ENCODE results near the gene HOXD10.
A peak's percentile ranks its signal among the peaks of the same experiment; 100 is the strongest.

Gene HOXD10

GRCh38 chr2:176092270-176093144 is 24.1 kb upstream of the HOXD10 start, which contains the start of gene HOXD13:
Gene HOXD13 (plus strand): TSS chr2:176092721. CDS start chr2:176092891, 170 bp downstream.
- Histone ChIP-seq H3K4me3 (peak within 1 kb of the TSS; percentile 65), H3K27ac (no peak within 1 kb of the TSS)
- TF ChIP-seq CTCF (IDR thresholded peaks at IDR 0.05): no peak
- DNase-seq (ENCODE audit: low spot score): no peak

- no peak overlapping the region for H3K27ac ChIP-seq
- peak overlapping the region; percentile 65 for H3K4me3 ChIP-seq
- TF ChIP-seq CTCF (IDR thresholded peaks at IDR 0.05): no peak
- DNase-seq (ENCODE audit: low spot score): no peak
These were observed 23.3 kb upstream of the HOXD10 start for GRCh38 chr2:176093145-176093897.

- TF ChIP-seq CTCF (IDR thresholded peaks at IDR 0.05): no peak
- DNase-seq (ENCODE audit: low spot score): no peak
- Histone ChIP-seq H3K27ac (no peak overlapping the region), H3K4me3 (no peak overlapping the region)
These were observed 22.7 kb upstream of the HOXD10 start for GRCh38 chr2:176093898-176094249.

GRCh38 chr2:176094349-176094748 is 22.2 kb upstream of the HOXD10 start:
- Histone ChIP-seq H3K4me3 (no peak overlapping the region), H3K27ac (no peak overlapping the region)
- TF ChIP-seq CTCF (IDR thresholded peaks at IDR 0.05): no peak
- no peak for DNase-seq (ENCODE audit: low spot score)

DNA sequence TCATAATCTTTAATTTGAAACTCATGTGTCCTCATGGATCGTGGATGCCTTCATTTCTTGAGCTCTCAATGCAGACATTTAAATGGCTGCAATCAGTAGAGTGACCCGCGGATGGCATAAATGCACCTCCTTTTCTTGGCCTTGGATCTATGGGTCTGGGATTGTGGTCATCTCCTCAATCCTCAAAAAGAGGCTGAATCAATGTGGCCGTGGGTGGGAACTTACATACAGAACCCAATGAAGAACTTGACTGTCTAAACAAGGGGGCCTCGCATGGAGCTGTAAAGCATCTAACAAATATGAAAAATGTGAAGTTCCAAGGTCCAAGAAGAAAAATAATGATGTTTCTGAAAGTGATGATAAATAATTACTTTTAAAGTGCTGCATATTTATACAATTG is 21.2 kb upstream of the HOXD10 start:
- no peak for TF ChIP-seq CTCF (IDR thresholded peaks at IDR 0.05)
- Histone ChIP-seq H3K4me3 (no peak overlapping the region), H3K27ac (no peak overlapping the region)
- no peak for DNase-seq (ENCODE audit: low spot score)

- peak overlapping the region; percentile 67 for H3K4me3 ChIP-seq
- DNase-seq (ENCODE audit: low spot score): no peak
- no peak for TF ChIP-seq CTCF (IDR thresholded peaks at IDR 0.05)
- H3K27ac ChIP-seq: no peak overlapping the region
These were observed 20.2 kb upstream of the HOXD10 start for GRCh38 chr2:176096243-176096985.
